HCT116 (cell line): ENCODE measurements around the gene SIRT3. TPM values are rescaled to one million over a fixed set of nuclear protein-coding genes. Genes with fewer than 3 reads are reported as not detected.

ENCODE experiments used
- ATAC-seq: fragments of 200-7000 bp; cut with Tn5 transposase; 2 replicates; pipeline ENCODE4 v1.9.1; 2020; ENCODE audit warnings: mild to moderate bottlenecking, moderate library complexity
- BruUV-seq: library from RNA; stranded (reverse); fragments of 400-500 nt; replicated peaks from 2 replicates; lab custom pipeline; 2021; lab: Mats Ljungman, UMichigan
- CTCF ChIA-PET: fragments of 300-600 bp; sonication (Branson Sonifier 250); formaldehyde crosslinking; loops from one replicate; lab custom pipeline; 2021; ENCODE audit warnings: antibody characterized with exemption; lab: Charles Lee
- POLR2A ChIA-PET: fragments of 300-600, 350-600 bp; sonication (Branson Sonifier 250); formaldehyde crosslinking; loops from one replicate; lab custom pipeline; 2021; ENCODE audit warnings: antibody characterized with exemption; lab: Charles Lee
- RAD21 ChIA-PET, 2 experiments: fragments of 300-600 bp; sonication (Branson Sonifier 250); formaldehyde crosslinking; loops; one replicate each; lab custom pipeline; 2023; ENCODE audit warnings: low total read pairs in 2 of 2; ENCODE audit not compliant: uncharacterized antibody in 2 of 2, unreplicated experiment in 2 of 2, low non-redundant PET in 1 of 2; lab: Charles Lee
- DNase-seq: peaks from one replicate; pipeline ENCODE4 v3.0.0-alpha.2; 2010; ENCODE audit warnings: low read depth, low spot score
- H2AFZ ChIP-seq: fragments of 200-600 bp; shearing (Covaris generic), sonication (generic); 2 replicates; pipeline ENCODE4 v1.6.1; 2017; ENCODE audit warnings: low read depth, mixed run types, mixed read lengths, antibody characterized with exemption, low read length; ENCODE audit not compliant: poor library complexity, severe bottlenecking
- H3K27ac ChIP-seq: 2 replicates; pipeline ENCODE4 v1.5.1; 2012; ENCODE audit warnings: low read depth, low read length
- H3K27me3 ChIP-seq: fragments of 200-600 bp; sonication (generic); 2 replicates; pipeline ENCODE4 v1.6.1; 2016; ENCODE audit warnings: mixed run types, low read length, mixed read lengths; ENCODE audit not compliant: insufficient read depth
- H3K36me3 ChIP-seq, 2 experiments: fragments of 200-500 bp in 1 of 2; fragments of 200-600 bp in 1 of 2; sonication (Bioruptor generic) in 1 of 2; sonication (generic) in 1 of 2; 2 replicates each; pipeline versions ENCODE4 v1.5.1 to v1.6.1; 2014 to 2016; ENCODE audit warnings: low read length in 2 of 2, inconsistent platforms in 1 of 2, mixed read lengths in 1 of 2, mixed run types in 1 of 2; ENCODE audit not compliant: insufficient read depth in 2 of 2, control insufficient read depth in 1 of 2
- H3K4me1 ChIP-seq, 2 experiments: fragments of 200-600 bp in 1 of 2; sonication (generic) in 1 of 2; 2 replicates each; pipeline versions ENCODE4 v1.5.1 to v1.6.1; 2012 to 2017; ENCODE audit warnings: low read length in 2 of 2, inconsistent platforms in 1 of 2, mild to moderate bottlenecking in 1 of 2, mixed read lengths in 1 of 2, mixed run types in 1 of 2, moderate library complexity in 1 of 2; ENCODE audit not compliant: insufficient read depth in 2 of 2, control insufficient read depth in 1 of 2
- H3K4me2 ChIP-seq: fragments of 200-600 bp; sonication (generic); 2 replicates; pipeline ENCODE4 v1.6.1; 2017; ENCODE audit warnings: mixed run types, low read length, mixed read lengths
- H3K4me3 ChIP-seq, 2 experiments: fragments of 200-600 bp in 1 of 2; sonication (generic) in 1 of 2; replicated peaks in 1 of 2; 2 replicates each; pipeline ENCODE4 v1.5.1; 2011 to 2016; ENCODE audit warnings: low read length in 2 of 2, control low read depth in 1 of 2, low read depth in 1 of 2, mild to moderate bottlenecking in 1 of 2, mixed read lengths in 1 of 2, mixed run types in 1 of 2
- H3K79me2 ChIP-seq: fragments of 200-600 bp; sonication (generic); 2 replicates; pipeline ENCODE4 v1.6.1; 2017; ENCODE audit warnings: mild to moderate bottlenecking, mixed run types, low read length, moderate library complexity, mixed read lengths; ENCODE audit not compliant: insufficient read depth
- H3K9ac ChIP-seq: fragments of 200-600 bp; sonication (generic); 2 replicates; pipeline ENCODE4 v1.6.1; 2016; ENCODE audit warnings: low read length, mixed read lengths
- H3K9me2 ChIP-seq: fragments of 200-600 bp; sonication (generic), shearing (Covaris generic); 2 replicates; pipeline ENCODE4 v1.6.1; 2017; ENCODE audit warnings: mixed run types, mild to moderate bottlenecking, moderate library complexity; ENCODE audit not compliant: insufficient read depth
- H3K9me3 ChIP-seq, 2 experiments: fragments of 200-500 bp in 1 of 2; fragments of 200-600 bp in 1 of 2; sonication (Bioruptor generic) in 1 of 2; sonication (generic) in 1 of 2; 2 replicates each; pipeline ENCODE4 v1.6.1; 2014 to 2017; ENCODE audit warnings: low read length in 2 of 2, mixed read lengths in 2 of 2, inconsistent platforms in 1 of 2, low read depth in 1 of 2, mild to moderate bottlenecking in 1 of 2, mixed run types in 1 of 2, moderate library complexity in 1 of 2; ENCODE audit not compliant: control insufficient read depth in 1 of 2, insufficient read depth in 1 of 2
- H4K20me1 ChIP-seq: fragments of 200-600 bp; sonication (generic), shearing (Covaris generic); 2 replicates; pipeline ENCODE4 v1.6.1; 2017; ENCODE audit warnings: mixed run types, mild to moderate bottlenecking, moderate library complexity; ENCODE audit not compliant: insufficient read depth
- ATF3 ChIP-seq: IDR thresholded peaks from 2 replicates; pipeline ENCODE4 v1.6.1; 2012
- CTCF ChIP-seq, 3 experiments: fragments of 200-600 bp in 1 of 3; sonication (generic) in 1 of 3; IDR thresholded peaks in 2 of 3; conservative IDR thresholded peaks in 1 of 3; 2 replicates each; pipeline ENCODE4 v1.5.1; 2012 to 2017; ENCODE audit warnings: low read depth in 2 of 3, low read length in 2 of 3, antibody characterized with exemption in 1 of 3, borderline replicate concordance in 1 of 3, control low read depth in 1 of 3, mild to moderate bottlenecking in 1 of 3, mixed read lengths in 1 of 3, mixed run types in 1 of 3, moderate library complexity in 1 of 3; ENCODE audit not compliant: insufficient read depth in 1 of 3
- EZH2 ChIP-seq: fragments of 200-600 bp; sonication (generic); IDR thresholded peaks from 2 replicates; pipeline ENCODE4 v1.6.1; 2017; ENCODE audit warnings: antibody characterized with exemption, mixed run types
- EZH2phosphoT487 ChIP-seq: fragments of 200-600 bp; IDR thresholded peaks from 2 replicates; pipeline ENCODE4 v1.6.1; 2018; ENCODE audit warnings: antibody characterized with exemption, borderline replicate concordance
- JUND ChIP-seq: IDR thresholded peaks from 2 replicates; pipeline ENCODE4 v1.6.1; 2012
- MAX ChIP-seq: IDR thresholded peaks from 2 replicates; pipeline ENCODE4 v1.6.1; 2012
- POLR2AphosphoS5 ChIP-seq: IDR thresholded peaks from 2 replicates; pipeline ENCODE4 v1.6.1; 2011; ENCODE audit warnings: mild to moderate bottlenecking, low read depth, low read length, moderate library complexity
- RAD21 ChIP-seq: IDR thresholded peaks from 2 replicates; pipeline ENCODE4 v1.6.1; 2012; ENCODE audit warnings: low read depth, mild to moderate bottlenecking
- REST ChIP-seq: IDR thresholded peaks from 2 replicates; pipeline ENCODE4 v1.6.1; 2012; ENCODE audit warnings: low read depth
- SIN3A ChIP-seq: IDR thresholded peaks from 2 replicates; pipeline ENCODE4 v1.6.1; 2012; ENCODE audit warnings: low read depth
- SP1 ChIP-seq: IDR thresholded peaks from 2 replicates; pipeline ENCODE4 v1.6.1; 2012; ENCODE audit warnings: low read depth
- SRF ChIP-seq: IDR thresholded peaks from 2 replicates; pipeline ENCODE4 v1.6.1; 2012; ENCODE audit warnings: low read depth
- TCF7L2 ChIP-seq: IDR thresholded peaks from 2 replicates; pipeline ENCODE4 v1.7.0; 2011; ENCODE audit warnings: borderline replicate concordance, inconsistent platforms; ENCODE audit not compliant: insufficient read depth, insufficient read length; ENCODE audit errors: extremely low read depth
- ZFX ChIP-seq: fragments of 450-650 bp; IDR thresholded peaks from 2 replicates; pipeline ENCODE4 v1.6.1; 2017
- ZNF274 ChIP-seq: fragments of 200-500 bp; sonication (Bioruptor generic); IDR thresholded peaks from 2 replicates; pipeline ENCODE4 v1.6.1; 2014; ENCODE audit warnings: mild to moderate bottlenecking, low read depth, low read length, inconsistent platforms
- intact Hi-C: fragments of 100-400 bp; cut with micrococcal nuclease; formaldehyde crosslinking; loops from 2 replicates; pipeline ENCODE4 v1.10.0; 2022
- total RNA-seq: library from RNA; stranded (reverse); gene quantifications from one replicate; pipeline ENCODE4 v1.2.1, GENCODE V29; 2021; ENCODE audit not compliant: unreplicated experiment

SIRT3 gene
- total RNA-seq, 1 experiment from 2014 or later: 17.9 TPM

- POLR2A ChIA-PET: no interaction called here
- no peak overlapping the region for H3K9ac ChIP-seq
- no peak overlapping the region for H2AFZ ChIP-seq
- RAD21 ChIA-PET: no interaction called here
- no peak for ATAC-seq
- H3K36me3 ChIP-seq: peaks cover 32 to 37% of the 10 kb centered on the region in 2 experiments
- H3K9me3 ChIP-seq: no peaks in the 10 kb centered on the region
- CTCF ChIA-PET: no interaction called here
- H3K9me2 ChIP-seq: no peaks in the 10 kb centered on the region
- H3K4me1 ChIP-seq: no peaks in the 10 kb centered on the region
- TF ChIP-seq ZFX (no peak), ZNF274 (no peak), SP1 (no peak), MAX (no peak), RAD21 (no peak), TCF7L2 (no peak), JUND (no peak), POLR2AphosphoS5 (no peak), SIN3A (no peak), EZH2 (no peak), ATF3 (no peak), SRF (no peak), CTCF (IDR thresholded peaks at IDR 0.05 in 2 of 3, conservative IDR thresholded peaks at IDR 0.05 in 1 of 3; ENCODE audit: borderline replicate concordance in 1 of 3, insufficient read depth in 1 of 3, low read depth in 2 of 3, low read length in 2 of 3) (no peak), REST (no peak), EZH2phosphoT487 (no peak)
- no peaks in the 10 kb centered on the region for H3K27me3 ChIP-seq
- no peak overlapping the region for H3K4me3 ChIP-seq
- no TSS peak for BruUV-seq
- DNase-seq: no peak
- H3K27ac ChIP-seq: no peak overlapping the region
- no peak overlapping the region for H3K4me2 ChIP-seq
- intact Hi-C loops: no loop called here
- no peaks in the 10 kb centered on the region for H3K79me2 ChIP-seq
- no peaks in the 10 kb centered on the region for H4K20me1 ChIP-seq
Measured at GRCh38 chr11:253886-254270, 17.7 kb upstream of the SIRT3 start.
